ENCODE data around the gene NONO.
"Not testable (repeated sequence)": the region's sequence is repeated elsewhere in the genome, so short reads cannot be mapped to it uniquely, and the experiment has no call there.

Gene NONO

GRCh38 chrX:71282514-71283402, 677 bp upstream of the NONO start:
- no peaks in the 10 kb centered on the region for H3K9me3 ChIP-seq (ENCODE audit: low read depth, low read length)
- TF ChIP-seq FOXP2 (optimal IDR thresholded peaks at IDR 0.05; ENCODE audit: control extremely low read depth, extremely low read length, insufficient read depth) (no peak), EZH2 (IDR thresholded peaks at IDR 0.05) (no peak), POLR2AphosphoS5 (IDR thresholded peaks at IDR 0.05; ENCODE audit: borderline replicate concordance, low read depth, low read length) (0 out of 2 replicates have a peak, but pooled peaks have one; percentile 1)
- peaks cover 29% of the 10 kb centered on the region for H3K36me3 ChIP-seq (ENCODE audit: insufficient read depth, low read length)
- H3K9ac ChIP-seq (ENCODE audit: insufficient read length), result peak overlapping the region; percentile 57
- H3K4me3 ChIP-seq, result peak overlapping the region; percentile 61
- peak; percentile 22 for DNase-seq (ENCODE audit: low read depth, low spot score)
- peak overlapping the region; percentile 90 for H3K27ac ChIP-seq

GRCh38 chrX:71285929-71286328, 2.5 kb downstream of the NONO start:
- no peaks in the 10 kb centered on the region for H3K9me3 ChIP-seq (ENCODE audit: low read depth, low read length)
- peaks cover 53% of the 10 kb centered on the region for H3K36me3 ChIP-seq (ENCODE audit: insufficient read depth, low read length)
- TF ChIP-seq POLR2AphosphoS5 (IDR thresholded peaks at IDR 0.05; ENCODE audit: borderline replicate concordance, low read depth, low read length), result no peak
- TF ChIP-seq EZH2 (IDR thresholded peaks at IDR 0.05), result no peak
- TF ChIP-seq FOXP2 (optimal IDR thresholded peaks at IDR 0.05; ENCODE audit: control extremely low read depth, extremely low read length, insufficient read depth), result no peak
- H3K27ac ChIP-seq, result no peak overlapping the region
- DNase-seq (ENCODE audit: low read depth, low spot score), result no peak
- peak overlapping the region; percentile 79 for H3K4me3 ChIP-seq
- H3K9ac ChIP-seq (ENCODE audit: insufficient read length), result peak overlapping the region; percentile 90

- no peaks in the 10 kb centered on the region for H3K9me3 ChIP-seq (ENCODE audit: low read depth, low read length)
- H3K4me3 ChIP-seq, result no peak overlapping the region
- no peak for DNase-seq (ENCODE audit: low read depth, low spot score)
- TF ChIP-seq FOXP2 (optimal IDR thresholded peaks at IDR 0.05; ENCODE audit: control extremely low read depth, extremely low read length, insufficient read depth) (no peak), POLR2AphosphoS5 (IDR thresholded peaks at IDR 0.05; ENCODE audit: borderline replicate concordance, low read depth, low read length) (no peak), EZH2 (IDR thresholded peaks at IDR 0.05) (no peak)
- H3K27ac ChIP-seq, result no peak overlapping the region
- no peak overlapping the region for H3K9ac ChIP-seq (ENCODE audit: insufficient read length)
- peaks cover 79% of the 10 kb centered on the region for H3K36me3 ChIP-seq (ENCODE audit: insufficient read depth, low read length)
Observed at GRCh38 chrX:71291381-71291780, 7.9 kb downstream of the NONO start.

- DNase-seq (ENCODE audit: low read depth, low spot score), result no peak
- TF ChIP-seq FOXP2 (optimal IDR thresholded peaks at IDR 0.05; ENCODE audit: control extremely low read depth, extremely low read length, insufficient read depth) (no peak), POLR2AphosphoS5 (IDR thresholded peaks at IDR 0.05; ENCODE audit: borderline replicate concordance, low read depth, low read length) (no peak), EZH2 (IDR thresholded peaks at IDR 0.05) (no peak)
- Histone ChIP-seq H3K36me3 (ENCODE audit: insufficient read depth, low read length) (peaks cover 84% of the 10 kb centered on the region), H3K27ac (no peak overlapping the region), H3K9ac (ENCODE audit: insufficient read length) (no peak overlapping the region), H3K9me3 (ENCODE audit: low read depth, low read length) (no peaks in the 10 kb centered on the region), H3K4me3 (no peak overlapping the region)
Observed at GRCh38 chrX:71292669-71293365, 9.4 kb downstream of the NONO start.

GRCh38 chrX:71296806-71297205, 13.4 kb downstream of the NONO start:
- H3K27ac ChIP-seq, result no peak overlapping the region
- H3K9ac ChIP-seq (ENCODE audit: insufficient read length), result no peak overlapping the region
- no peak overlapping the region for H3K4me3 ChIP-seq
- peaks cover 73% of the 10 kb centered on the region for H3K36me3 ChIP-seq (ENCODE audit: insufficient read depth, low read length)
- TF ChIP-seq EZH2 (IDR thresholded peaks at IDR 0.05) (no peak), POLR2AphosphoS5 (IDR thresholded peaks at IDR 0.05; ENCODE audit: borderline replicate concordance, low read depth, low read length) (no peak), FOXP2 (optimal IDR thresholded peaks at IDR 0.05; ENCODE audit: control extremely low read depth, extremely low read length, insufficient read depth) (no peak)
- no peak for DNase-seq (ENCODE audit: low read depth, low spot score)
- no peaks in the 10 kb centered on the region for H3K9me3 ChIP-seq (ENCODE audit: low read depth, low read length)

GRCh38 chrX:71298119-71298518, 14.7 kb downstream of the NONO start:
- TF ChIP-seq FOXP2 (optimal IDR thresholded peaks at IDR 0.05; ENCODE audit: control extremely low read depth, extremely low read length, insufficient read depth) (no peak), POLR2AphosphoS5 (IDR thresholded peaks at IDR 0.05; ENCODE audit: borderline replicate concordance, low read depth, low read length) (no peak), EZH2 (IDR thresholded peaks at IDR 0.05) (no peak)
- Histone ChIP-seq H3K27ac (no peak overlapping the region), H3K9me3 (ENCODE audit: low read depth, low read length) (no peaks in the 10 kb centered on the region), H3K4me3 (no peak overlapping the region), H3K9ac (ENCODE audit: insufficient read length) (no peak overlapping the region), H3K36me3 (ENCODE audit: insufficient read depth, low read length) (peaks cover 68% of the 10 kb centered on the region)
- no peak for DNase-seq (ENCODE audit: low read depth, low spot score)

- DNase-seq (ENCODE audit: low read depth, low spot score); H3K27ac ChIP-seq; H3K9me3 ChIP-seq (ENCODE audit: low read depth, low read length); H3K4me3 ChIP-seq; H3K9ac ChIP-seq (ENCODE audit: insufficient read length): not testable (repeated sequence)
- peaks cover 61% of the 10 kb centered on the region for H3K36me3 ChIP-seq (ENCODE audit: insufficient read depth, low read length)
Observed at GRCh38 chrX:71300064-71300463, 16.6 kb downstream of the NONO start.

GRCh38 chrX:71300495-71300894, 17.1 kb downstream of the NONO start:
- H3K36me3 ChIP-seq (ENCODE audit: insufficient read depth, low read length), result peaks cover 64% of the 10 kb centered on the region
- H3K4me3 ChIP-seq; H3K9ac ChIP-seq (ENCODE audit: insufficient read length); H3K9me3 ChIP-seq (ENCODE audit: low read depth, low read length); H3K27ac ChIP-seq; DNase-seq (ENCODE audit: low read depth, low spot score): not testable (repeated sequence)

All from SK-N-MC (cell line).